ENCODE measurements around the gene GNPTG.

The GNPTG gene

DNA sequence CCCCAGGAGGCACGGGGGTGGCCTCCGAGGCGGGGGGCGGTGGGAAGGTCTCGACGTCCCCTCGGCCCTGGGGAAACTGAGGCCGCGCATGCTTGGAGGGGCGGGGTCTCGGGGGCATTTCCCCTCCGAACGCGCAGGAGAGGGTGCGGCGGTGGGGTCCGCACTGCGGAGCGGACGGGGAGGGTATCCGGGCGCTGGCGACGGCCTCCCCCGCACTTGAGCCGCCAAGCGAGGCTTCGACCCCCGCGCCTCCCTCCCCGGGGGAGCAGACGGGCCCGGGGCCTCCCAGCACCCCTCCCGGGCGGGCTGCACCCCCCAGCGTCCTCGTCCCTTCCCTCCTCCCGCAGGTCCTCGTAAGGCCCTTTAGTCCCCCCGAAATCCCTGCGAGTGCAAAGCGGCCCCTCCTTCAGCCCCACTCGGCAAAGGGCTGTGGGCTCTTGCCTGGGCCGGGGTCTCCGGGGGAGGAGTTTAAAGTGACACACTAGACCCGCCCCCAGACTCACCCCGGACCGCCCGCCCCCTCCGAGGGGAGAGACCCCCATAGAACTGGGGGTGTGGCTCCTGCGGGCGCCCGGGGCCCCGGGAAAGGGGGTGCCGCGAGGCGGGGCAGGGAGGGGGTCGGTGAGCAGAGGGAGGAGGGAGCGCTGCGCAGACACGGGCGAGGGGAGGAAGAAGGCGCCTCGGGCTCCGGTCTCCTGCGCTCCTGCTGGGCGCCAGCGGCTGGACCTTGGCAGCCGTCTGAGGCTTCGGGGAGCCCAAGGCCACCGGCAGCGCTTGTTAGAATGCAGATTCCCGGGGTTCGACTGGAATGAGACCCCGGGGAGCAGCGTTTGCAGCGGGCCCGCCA, 17.7 kb upstream of the GNPTG start:
- no peak for DNase-seq (ENCODE audit: low read depth)

DNA sequence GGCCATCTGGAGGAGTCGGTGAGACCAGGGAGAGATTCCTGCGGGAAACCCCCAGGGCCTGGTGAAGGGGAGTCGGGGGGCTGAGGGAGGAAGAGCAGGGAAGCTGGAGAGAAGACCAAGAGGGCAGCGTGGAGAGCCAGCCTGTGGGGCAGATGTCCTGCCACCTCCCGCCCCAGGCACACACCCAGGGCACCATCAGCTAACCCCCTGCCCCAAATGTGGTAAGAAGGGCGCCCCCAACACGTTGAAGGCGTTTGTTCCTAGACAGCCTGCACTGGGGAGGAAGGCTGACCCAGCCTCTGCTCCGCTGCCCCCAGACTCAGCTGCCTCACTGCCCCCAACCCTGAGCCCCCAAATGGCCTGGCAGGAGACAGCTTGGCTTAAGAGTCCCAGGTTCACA, 17.0 kb upstream of the GNPTG start:
- no peak for DNase-seq (ENCODE audit: low read depth)

DNA sequence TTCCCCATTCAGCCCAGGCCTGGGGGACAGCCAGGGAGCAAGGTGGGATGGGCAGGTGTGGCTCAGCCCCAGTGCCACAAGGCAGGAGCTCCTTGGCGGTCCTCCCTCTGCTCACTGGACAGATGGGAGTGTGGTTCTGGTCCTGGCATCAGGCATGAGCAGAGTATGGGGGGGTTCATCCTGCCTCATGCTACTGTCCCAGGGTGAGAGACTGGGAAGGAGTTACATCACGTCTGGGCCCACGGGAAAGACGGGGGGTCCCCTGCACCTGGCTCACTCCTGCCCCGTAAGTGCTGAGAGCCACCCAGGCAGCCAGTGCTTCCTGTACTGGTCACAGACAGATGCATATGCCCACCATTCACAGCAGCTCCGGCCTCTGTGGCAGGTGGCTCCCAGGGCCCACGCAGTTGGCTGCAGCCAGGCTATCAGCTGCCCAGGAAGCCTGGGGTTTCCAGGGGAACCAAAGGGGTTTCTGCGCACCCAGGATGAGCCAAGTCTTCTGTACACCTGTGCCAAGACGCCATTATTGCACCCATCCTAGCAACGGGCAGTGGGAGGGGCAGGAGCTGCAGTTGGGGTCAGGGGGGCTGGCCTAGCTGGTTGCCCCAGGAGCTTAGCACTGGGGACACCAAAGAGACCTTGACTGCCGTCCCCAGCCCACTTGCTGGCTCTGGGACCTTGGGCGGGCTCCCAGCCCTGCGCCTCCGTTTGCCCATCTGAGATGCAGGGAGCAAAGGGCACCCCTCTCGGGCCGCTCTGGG, 16.3 kb upstream of the GNPTG start:
- no peak for DNase-seq (ENCODE audit: low read depth)

DNA sequence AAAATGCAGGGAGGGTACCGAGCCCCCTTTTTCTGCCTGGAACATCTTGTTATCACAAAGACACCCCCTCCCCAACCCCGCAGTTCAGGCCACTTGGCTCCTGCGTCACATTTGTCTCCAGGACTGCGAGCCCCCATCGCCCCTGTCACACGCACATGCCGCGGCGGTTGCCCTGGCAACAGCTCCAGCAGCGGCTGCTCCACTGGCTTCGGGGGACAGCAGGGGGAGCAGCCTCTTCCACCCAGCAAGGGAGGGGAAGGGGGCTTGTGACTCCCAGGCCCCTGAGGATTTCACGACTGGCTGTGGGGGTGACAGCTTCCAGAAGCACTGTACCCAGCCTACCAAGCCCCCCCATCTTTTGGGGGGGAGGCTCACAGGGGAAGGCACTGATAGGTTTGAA, 15.7 kb upstream of the GNPTG start:
- DNase-seq (ENCODE audit: low read depth) = no peak

DNA sequence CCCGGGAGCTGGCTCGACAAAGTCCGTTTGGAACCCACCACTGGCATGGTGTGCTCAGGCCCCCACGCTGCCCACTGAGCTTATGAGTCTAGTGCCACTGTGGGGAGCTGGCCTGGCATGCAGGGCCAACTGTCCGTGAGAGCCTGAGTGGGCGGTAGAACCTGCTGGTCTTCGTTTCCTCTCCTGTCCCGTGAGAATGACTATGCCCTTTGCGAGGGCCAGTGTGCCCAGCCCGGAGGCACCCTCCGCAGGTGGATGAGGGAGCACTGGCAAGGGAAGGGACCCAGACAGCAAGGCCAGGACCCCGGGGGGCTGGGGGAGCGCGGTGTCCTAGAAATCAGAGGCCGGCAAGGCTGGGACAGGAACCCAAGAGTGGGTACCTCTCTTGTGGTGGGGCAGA, 15.1 kb upstream of the GNPTG start:
- no peak for DNase-seq (ENCODE audit: low read depth)

DNA sequence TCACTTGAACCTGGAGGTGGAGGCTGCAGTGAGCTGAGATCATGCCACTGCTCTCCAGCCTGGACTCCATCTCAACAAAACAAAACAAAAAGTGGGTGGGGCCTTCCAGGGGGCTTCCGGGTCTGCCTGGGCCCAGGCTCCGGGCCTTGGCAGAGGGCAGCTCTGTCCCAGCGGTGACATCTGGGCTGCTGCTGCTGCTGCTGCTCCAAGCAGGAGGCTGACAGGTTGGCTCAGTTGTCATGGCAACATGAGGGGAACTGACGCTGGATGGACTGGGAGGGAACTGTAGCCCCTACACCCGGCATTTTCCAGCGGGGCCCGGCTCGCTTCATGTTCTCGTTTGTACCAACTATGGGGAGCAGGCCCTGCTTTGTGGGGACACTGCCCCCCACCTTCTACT, 14.2 kb upstream of the GNPTG start:
- no peak for DNase-seq (ENCODE audit: low read depth)

DNA sequence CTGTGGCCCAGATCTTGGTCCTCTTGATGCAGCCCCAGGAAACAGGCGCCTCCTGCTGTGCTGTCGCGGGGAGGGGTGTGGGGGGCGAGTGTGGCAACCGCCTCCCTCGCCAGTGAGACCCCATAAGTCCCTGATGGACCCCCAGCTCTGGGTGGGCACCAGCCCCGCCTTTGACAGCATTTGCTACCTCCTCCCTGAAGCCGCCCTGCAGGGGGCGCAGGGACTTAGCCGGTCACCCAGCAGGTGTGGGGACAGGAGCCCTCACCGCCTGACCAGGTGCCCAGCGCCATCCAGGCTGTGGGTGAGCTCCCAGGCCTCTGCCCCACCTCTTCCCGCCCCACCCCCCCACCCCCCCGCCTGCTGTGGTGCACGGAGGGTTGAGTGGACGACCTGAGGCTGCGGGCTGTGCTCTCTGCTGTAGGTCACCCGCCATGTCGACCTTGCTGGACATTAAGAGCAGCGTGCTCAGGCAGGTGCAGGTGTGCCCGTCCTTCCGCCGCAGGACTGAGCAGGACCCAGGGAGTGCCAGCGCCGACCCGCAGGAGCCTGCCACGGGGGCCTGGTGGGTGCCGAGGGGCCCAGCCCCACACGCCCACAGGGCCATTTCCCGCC, 13.5 kb upstream of the GNPTG start:
- DNase-seq (ENCODE audit: low read depth) = no peak

DNA sequence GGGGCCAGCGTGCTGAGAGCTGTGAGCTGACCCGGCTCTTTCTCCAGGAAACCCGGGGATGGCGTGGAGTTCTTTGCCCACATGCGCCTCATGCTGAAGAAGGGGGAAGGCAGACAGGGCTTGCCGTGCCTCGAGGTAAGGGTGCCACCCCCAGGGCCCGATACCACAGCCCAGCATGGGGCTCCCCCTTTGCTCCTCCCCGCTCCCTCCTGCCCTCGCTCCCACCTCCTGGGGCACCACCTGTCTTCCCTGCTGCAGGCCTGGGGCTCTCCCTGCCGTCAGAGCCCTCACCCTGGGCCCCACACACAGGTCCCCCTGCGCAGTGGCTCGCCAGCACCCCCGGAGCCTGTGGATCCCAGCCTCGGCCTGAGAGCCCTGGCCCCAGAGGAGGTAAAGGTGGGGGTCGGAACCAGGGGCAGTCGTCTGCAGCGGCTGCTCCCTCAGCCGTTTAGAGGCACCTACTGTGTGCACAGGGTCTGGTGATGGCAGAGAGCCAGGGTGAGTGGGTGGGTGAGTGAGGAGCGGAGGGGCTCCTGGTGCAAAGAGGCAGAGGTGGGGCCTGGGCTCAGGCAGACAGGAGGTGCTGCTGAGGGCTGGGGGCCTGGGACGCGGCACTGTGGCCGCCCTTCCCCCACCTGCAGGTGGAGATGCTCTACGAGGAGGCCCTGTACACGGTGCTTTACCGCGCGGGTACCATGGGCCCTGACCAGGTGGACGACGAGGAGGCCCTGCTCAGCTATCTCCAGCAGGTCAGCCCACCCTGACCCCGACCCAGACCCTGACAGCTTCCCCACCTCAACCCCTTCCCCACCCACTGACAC, 12.7 kb upstream of the GNPTG start:
- DNase-seq (ENCODE audit: low read depth) = no peak

DNA sequence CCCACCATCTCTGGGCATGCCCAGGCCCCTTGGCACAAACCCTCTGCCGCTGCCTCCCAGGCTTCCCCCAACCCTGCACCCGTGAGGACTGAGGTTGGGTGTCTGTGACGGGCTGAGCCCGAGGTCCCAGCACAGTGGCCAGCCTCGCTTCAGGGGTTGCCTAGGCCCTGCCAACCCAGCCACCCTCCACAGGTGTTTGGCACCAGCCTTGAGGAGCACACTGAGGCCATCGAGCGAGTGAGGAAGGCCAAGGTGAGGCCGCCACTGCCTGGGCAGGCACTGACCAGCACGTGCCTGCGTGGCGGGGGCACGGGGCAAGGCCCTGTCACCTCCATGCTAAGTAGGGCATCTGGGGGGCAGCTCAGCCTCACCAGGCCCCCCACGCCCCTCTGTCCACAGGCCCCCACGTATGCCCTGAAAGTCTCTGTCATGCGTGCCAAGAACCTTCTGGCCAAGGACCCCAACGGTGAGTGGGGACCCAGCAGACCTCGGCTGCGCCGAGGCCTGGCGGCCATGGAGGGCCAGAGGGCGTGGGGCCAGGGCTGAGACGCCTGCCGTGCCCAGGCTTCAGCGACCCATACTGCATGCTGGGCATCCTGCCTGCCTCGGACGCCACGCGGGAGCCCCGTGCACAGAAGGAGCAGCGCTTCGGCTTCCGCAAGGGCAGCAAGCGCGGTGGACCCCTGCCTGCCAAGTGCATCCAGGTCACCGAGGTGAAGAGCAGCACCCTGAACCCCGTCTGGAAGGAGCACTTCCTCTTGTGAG, 10.8 kb upstream of the GNPTG start:
- no peak for DNase-seq (ENCODE audit: low read depth)

DNA sequence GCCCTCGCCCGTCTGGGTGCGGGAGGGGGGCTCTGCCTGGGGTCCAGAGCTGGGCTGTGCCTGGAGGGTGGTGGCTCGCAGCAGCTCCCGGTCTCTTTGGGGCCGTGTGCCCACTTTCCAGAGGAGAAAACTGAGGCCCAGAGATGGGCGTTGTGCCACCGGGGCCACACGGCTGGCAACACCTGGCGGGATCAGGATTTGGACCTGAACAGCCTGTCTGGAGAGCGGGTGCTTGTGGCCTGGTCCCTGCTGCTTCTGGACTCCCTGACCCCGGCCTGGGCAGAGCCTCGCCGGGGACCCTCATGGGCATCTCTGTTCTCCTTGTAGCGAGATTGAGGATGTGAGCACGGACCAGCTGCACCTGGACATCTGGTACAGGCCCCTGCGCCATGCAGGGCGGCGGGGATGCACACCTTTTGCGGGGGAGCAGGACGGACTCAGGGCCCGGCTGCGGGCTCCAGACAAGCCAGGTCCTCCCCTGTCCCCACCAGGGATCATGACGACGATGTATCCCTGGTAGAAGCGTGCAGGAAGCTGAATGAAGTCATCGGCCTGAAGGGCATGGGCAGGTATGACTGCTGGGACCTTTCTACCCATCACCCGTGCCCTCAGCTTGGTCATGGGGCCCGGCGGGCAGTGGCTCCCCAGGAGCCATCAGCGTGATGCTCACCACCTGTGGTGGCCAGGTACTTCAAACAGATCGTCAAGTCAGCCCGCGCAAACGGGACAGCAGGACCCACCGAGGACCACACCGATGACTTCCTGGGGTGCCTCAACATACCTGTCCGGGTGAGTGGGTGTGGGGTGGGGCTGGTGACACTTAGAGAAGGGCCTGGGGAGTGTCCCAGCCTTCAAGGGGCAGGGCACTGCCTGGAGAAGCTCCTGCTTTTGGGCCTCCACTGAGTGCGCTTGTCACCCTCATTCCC, 10.0 kb upstream of the GNPTG start:
- no peak for DNase-seq (ENCODE audit: low read depth)

DNA sequence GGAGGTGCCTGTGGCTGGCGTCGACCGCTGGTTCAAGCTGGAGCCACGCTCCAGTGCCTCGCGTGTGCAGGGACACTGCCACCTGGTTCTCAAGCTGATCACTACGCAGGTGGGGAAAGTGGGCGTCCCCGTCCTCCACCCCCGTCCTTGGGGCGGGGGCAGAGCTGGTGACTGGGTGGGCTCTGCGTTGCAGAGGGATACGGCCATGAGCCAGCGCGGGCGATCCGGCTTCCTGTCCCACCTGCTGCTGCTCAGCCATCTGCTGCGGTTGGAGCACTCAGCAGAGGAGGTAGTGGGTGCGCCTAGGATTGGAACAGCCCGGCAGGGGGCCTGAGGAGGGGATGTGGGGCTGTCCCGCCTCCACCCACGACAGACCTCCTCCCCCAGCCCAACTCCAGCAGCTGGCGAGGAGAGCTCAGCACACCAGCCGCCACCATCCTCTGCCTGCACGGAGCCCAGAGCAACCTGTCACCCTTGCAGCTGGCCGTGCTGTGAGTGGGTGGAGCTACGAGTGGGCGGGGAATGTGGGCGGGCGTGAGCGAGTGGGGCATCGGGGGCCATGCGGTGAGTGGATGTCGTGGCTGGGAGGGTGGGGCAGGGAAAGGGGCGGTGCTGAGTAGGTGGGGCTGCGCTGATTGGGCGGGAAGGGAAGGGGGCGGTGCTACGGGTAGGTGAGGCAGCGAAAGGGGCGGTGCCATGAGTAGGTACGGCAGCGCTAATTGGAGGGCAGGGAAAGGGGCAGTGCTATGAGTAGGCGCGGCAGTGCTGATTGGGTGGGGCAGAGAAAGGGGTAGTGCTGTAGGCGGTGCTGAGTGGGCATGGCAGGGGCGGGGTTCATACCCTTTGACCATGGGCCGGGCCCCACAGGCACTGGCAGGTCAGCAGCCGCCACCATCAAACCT, 9.0 kb upstream of the GNPTG start:
- peak; percentile 88 for DNase-seq (ENCODE audit: low read depth)

DNA sequence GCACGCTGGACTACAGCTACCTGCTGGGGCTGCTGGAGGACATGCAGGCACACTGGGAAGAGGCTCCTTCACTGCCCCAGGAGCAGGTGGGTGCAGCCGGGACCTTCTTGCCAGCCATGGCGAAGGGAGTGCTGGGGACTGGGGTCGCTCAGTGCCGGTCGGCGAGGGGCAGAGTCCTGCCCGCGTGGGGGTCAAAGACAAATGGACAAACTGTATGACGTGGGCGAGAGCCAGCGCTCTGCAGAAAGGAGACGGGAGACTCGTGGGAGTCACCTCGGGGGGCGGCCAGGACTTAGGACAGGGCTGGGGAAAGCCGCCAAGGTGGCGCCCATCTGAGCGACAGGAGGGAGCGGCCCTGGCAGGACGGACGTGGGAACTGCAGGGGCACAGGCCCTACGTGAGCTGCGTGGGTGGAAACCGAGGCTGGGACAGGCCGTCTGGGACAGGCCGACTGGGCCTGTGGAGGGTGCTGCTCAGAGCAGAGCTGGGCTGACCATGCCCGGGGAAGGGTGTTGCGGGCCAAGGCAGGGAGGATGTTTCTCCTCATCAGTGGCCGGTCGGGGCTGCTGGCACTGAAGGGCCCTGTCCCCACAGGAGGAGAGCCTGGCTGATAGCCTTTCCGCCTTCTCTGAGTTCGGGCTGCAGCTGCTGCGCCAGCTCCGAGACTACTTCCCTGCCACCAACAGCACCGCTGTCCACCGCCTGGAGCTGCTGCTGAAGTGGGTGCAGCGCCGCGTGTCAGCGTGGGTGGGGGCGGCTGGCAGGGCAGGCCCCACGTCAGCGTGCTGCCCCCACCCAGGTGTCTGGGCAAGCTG, 8.1 kb upstream of the GNPTG start:
- DNase-seq (ENCODE audit: low read depth) = no peak

DNA sequence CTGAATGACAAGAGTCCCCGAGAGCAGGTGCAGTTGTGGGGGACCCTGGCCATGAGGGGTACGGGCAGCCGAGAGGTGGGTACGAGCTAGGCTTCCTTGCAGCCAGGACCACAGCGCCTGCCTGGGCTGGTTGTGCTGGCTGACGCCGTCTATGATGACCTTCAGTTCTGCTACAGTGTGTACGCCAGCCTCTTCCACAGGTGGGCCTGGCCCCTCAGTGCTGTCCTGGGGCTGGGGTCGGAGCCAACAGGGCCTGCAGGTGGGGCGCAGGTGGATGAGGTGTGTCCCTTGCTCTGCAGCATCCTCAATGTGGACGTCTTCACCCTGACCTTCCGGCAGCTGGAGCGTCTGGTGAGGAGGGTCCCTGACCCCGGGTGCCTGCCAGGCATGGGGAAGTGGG, 7.2 kb upstream of the GNPTG start:
- no peak for DNase-seq (ENCODE audit: low read depth)

DNA sequence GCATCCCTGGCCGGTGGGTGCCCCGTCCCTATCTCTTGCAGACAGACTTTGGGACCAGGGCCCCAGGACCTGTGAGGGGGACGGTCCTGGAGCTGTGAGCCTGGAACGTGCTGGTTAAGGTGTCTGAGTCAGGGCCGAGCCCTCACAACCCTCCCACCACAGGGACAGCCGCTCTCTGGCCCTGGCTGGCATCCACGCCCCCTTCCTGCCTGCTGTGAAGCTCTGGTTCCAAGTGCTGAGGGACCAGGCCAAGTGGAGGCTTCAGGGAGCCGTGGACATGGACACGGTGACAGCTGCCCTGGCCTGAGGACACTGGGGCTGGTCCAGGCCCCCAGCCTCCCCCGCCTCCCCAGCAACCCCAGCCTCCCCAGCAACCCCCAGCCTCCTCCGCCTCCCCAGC, 6.6 kb upstream of the GNPTG start:
- DNase-seq (ENCODE audit: low read depth) = no peak

DNA sequence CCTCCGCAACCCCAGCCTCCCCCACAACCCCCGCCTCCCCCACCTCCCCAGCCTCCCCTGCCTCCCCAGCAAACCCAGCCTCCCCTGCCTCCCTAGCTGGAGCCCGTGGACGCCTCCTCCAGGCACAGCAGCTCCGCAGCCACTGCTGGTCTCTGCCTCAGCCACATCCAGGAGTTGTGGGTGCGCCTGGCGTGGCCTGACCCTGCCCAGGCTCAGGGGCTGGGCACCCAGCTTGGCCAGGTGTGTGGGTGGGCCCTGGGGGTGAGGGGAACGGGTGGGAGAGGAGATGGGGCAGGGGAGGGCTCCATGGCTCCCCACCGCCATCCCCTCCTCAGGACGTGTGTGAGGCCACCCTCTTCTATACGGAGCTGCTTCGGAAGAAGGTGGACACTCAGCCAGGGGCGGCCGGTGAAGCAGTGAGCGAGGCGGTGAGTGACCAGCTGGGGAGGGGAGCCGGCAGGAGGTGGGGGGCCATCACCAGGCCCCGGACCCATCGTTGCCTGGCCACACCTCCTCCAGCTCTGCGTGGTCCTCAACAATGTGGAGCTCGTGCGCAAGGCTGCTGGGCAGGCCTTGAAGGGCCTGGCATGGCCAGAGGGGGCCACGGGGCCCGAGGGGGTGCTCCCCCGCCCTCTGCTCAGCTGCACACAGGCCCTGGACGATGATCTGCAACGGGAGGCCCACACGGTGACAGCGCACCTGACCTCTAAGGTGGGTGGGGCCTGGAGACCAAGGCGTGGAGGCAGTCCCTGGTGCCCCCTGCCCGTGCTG, 5.9 kb upstream of the GNPTG start:
- DNase-seq (ENCODE audit: low read depth) = no peak

DNA sequence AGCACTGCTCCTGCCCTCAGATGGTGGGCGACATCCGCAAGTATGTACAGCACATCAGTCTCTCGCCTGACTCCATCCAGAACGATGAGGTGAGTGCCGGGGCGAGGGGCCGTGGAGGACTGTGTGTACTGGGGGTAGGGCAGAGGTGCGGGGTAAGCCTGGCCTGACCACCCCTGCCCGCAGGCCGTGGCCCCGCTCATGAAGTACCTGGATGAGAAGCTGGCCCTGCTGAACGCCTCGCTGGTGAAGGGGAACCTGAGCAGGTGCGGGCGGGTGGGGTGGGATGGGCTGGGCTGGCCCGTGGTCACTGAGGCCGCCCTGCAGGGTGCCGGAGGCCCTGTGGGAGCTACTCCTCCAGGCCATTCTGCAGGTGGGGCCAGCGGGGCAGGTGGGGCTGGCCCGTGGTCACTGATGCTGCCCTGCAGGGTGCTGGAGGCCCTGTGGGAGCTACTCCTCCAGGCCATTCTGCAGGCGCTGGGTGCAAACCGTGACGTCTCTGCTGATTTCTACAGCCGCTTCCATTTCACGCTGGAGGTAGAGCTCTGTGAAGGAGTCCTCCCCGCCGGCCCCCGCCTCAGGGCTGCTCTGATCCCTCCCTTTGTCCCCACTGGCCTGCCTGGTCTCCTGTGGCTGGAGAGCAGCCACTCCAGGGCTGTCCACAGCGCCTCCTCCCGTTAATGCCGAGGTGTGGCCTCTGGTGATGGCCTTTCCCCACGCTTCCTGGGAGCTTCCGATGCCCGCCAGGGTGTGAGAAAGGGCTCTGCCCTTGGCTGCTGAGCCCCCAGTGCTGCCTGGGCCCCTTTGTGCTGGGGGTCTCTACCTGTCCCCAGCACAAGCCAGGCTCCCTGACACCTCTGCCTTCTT, 5.1 kb upstream of the GNPTG start:
- no peak for DNase-seq (ENCODE audit: low read depth)
